Activated CD4-positive, alpha-beta T cell treated with anti-CD3 and anti-CD28 coated beads for 36 hours (primary cell): ENCODE data around the gene LCK. TPM values are rescaled to one million over a fixed set of nuclear protein-coding genes. Genes with fewer than 3 reads are reported as not detected.
A peak's percentile ranks its signal among the peaks of the same experiment; 100 is the strongest.

Source experiments
- ATAC-seq: fragments of 200-7000 bp; cut with Tn5 transposase; one replicate; pipeline ENCODE4 v1.10.0; 2021; ENCODE audit warnings: mild to moderate bottlenecking, moderate library complexity
- CTCF ChIA-PET: fragments of 350-600 bp; sonication (Branson Sonifier 250); formaldehyde crosslinking; loops from one replicate; lab custom pipeline; 2021; ENCODE audit warnings: antibody characterized with exemption; lab: Charles Lee
- POLR2A ChIA-PET: fragments of 350-600 bp; sonication (Branson Sonifier 250); formaldehyde crosslinking; loops from one replicate; lab custom pipeline; 2021; ENCODE audit warnings: antibody characterized with exemption, inconsistent platforms; lab: Charles Lee
- DNase-seq: peaks from one replicate; pipeline ENCODE4 v3.0.0-alpha.2; 2020
- H3K27ac Mint-ChIP-seq: one replicate; pipeline ENCODE4 v1.8.0; 2021; ENCODE audit warnings: mixed read lengths
- H3K27me3 Mint-ChIP-seq: one replicate; pipeline ENCODE4 v1.8.0; 2021; ENCODE audit warnings: mixed read lengths
- H3K36me3 Mint-ChIP-seq: one replicate; pipeline ENCODE4 v1.8.0; 2021; ENCODE audit warnings: low read depth, mixed read lengths
- H3K4me1 Mint-ChIP-seq: one replicate; pipeline ENCODE4 v1.8.0; 2021; ENCODE audit warnings: mixed read lengths
- H3K4me3 Mint-ChIP-seq: one replicate; pipeline ENCODE4 v1.8.0; 2021; ENCODE audit warnings: mild to moderate bottlenecking, moderate library complexity, mixed read lengths
- H3K9me3 Mint-ChIP-seq: one replicate; pipeline ENCODE4 v1.8.0; 2021; ENCODE audit warnings: low read depth, mixed read lengths
- intact Hi-C, 2 experiments: fragments of 100-400 bp; cut with DNase I in 1 of 2; cut with micrococcal nuclease in 1 of 2; formaldehyde crosslinking; loops; one replicate each; pipeline versions ENCODE4 v1.14.2 to v1.15.1; 2022 to 2024; cut with DNase I, micrococcal nuclease
- total RNA-seq, 2 experiments: library from RNA; stranded (reverse); gene quantifications; one replicate each; pipeline ENCODE4 v1.2.3, GENCODE V29; 2021

The LCK gene
- total RNA-seq, 2 experiments from 2014 or later: 179 to 220 TPM

GRCh38 chr1:32333251-32333963 is 82.3 kb downstream of the LCK start:
- ATAC-seq (no peak), DNase-seq (no peak)
- POLR2A ChIA-PET: interaction anchor here (0.6 to 1.3 kb wide), 4 partner anchors 9 to 63 kb away, joined by 3 to 7 read pairs (median 4); no protein-coding TSS in a partner anchor
- Mint-ChIP-seq H3K27me3 (no peaks in the 10 kb centered on the region), H3K9me3 (no peaks in the 10 kb centered on the region), H3K27ac (peak overlapping the region; percentile 5), H3K4me3 (no peak overlapping the region), H3K36me3 (peaks cover 33% of the 10 kb centered on the region), H3K4me1 (peaks cover 40% of the 10 kb centered on the region)
- intact Hi-C loops: loop anchor here in 1 of 2 experiments (5.0 kb wide), 1 partner anchor 41 kb away; the partner anchor contains the start of gene HDAC1
- CTCF ChIA-PET: interaction anchor here (0.5 to 1.9 kb wide), 4 partner anchors 12 to 444 kb away, joined by 3 to 6 read pairs (median 4); no protein-coding TSS in a partner anchor

GRCh38 chr1:32334274-32334861 is 83.3 kb downstream of the LCK start:
- Mint-ChIP-seq H3K36me3 (peaks cover 29% of the 10 kb centered on the region), H3K9me3 (no peaks in the 10 kb centered on the region), H3K4me1 (peaks cover 49% of the 10 kb centered on the region), H3K4me3 (peak overlapping the region; percentile 77), H3K27ac (peak overlapping the region; percentile 24), H3K27me3 (no peaks in the 10 kb centered on the region)
- ChIA-PET CTCF (interaction anchor here (0.5 to 1.9 kb wide), 4 partner anchors 13 to 443 kb away, joined by 3 to 6 read pairs (median 4); no protein-coding TSS in a partner anchor), POLR2A (interaction anchor here (0.7 kb wide), 1 partner anchor 62 kb away, joined by 3 read pairs; no protein-coding TSS in a partner anchor)
- intact Hi-C loops: loop anchor here in 1 of 2 experiments (5.0 kb wide), 1 partner anchor 42 kb away; the partner anchor contains the start of gene HDAC1
- DNase-seq: no peak
- ATAC-seq: no peak

GRCh38 chr1:32334864-32335534 is 83.9 kb downstream of the LCK start:
- no peaks in the 10 kb centered on the region for H3K9me3 Mint-ChIP-seq
- H3K27ac Mint-ChIP-seq: peak overlapping the region; percentile 76
- peak overlapping the region; percentile 77 for H3K4me3 Mint-ChIP-seq
- ChIA-PET CTCF (interaction anchor here (0.7 to 1.7 kb wide), 3 partner anchors 77 to 118 kb away, joined by 3 to 7 read pairs (median 4); no protein-coding TSS in a partner anchor), POLR2A (interaction anchor here (0.6 to 1.5 kb wide), 6 partner anchors 35 to 134 kb away, joined by 3 to 15 read pairs (median 6); partner anchors contain the start of genes BSDC1, CCDC28B and HDAC1)
- peaks cover 25% of the 10 kb centered on the region for H3K36me3 Mint-ChIP-seq
- ATAC-seq (peak; percentile 34), DNase-seq (peak; percentile 76)
- intact Hi-C loops: loop anchor here (1.0 to 5.0 kb wide), 5 partner anchors 16 to 113 kb away; partner anchors contain the start of genes HDAC1 (in 2 of the 2), EIF3I (in 1 of the 2) and TMEM234 (in 1 of the 2)
- peaks cover 52% of the 10 kb centered on the region for H3K4me1 Mint-ChIP-seq
- no peaks in the 10 kb centered on the region for H3K27me3 Mint-ChIP-seq

- intact Hi-C loops: loop anchor here (1.0 to 5.0 kb wide), 4 partner anchors 16 to 113 kb away; partner anchors contain the start of genes EIF3I (in 1 of the 2), HDAC1 (in 1 of the 2) and TMEM234 (in 1 of the 2)
- ChIA-PET CTCF (interaction anchor here (0.6 to 2.4 kb wide), 8 partner anchors 10 to 155 kb away, joined by 3 to 8 read pairs (median 6); no protein-coding TSS in a partner anchor), POLR2A (interaction anchor here (0.6 to 1.9 kb wide), 18 partner anchors 9 to 528 kb away, joined by 3 to 15 read pairs (median 4); partner anchors contain the start of genes BSDC1, CCDC28B, HDAC1 and IQCC)
- H3K36me3 Mint-ChIP-seq: peaks cover 25% of the 10 kb centered on the region
- H3K4me3 Mint-ChIP-seq: peak overlapping the region; percentile 77
- ATAC-seq (peak; percentile 7), DNase-seq (no peak)
- H3K27me3 Mint-ChIP-seq: no peaks in the 10 kb centered on the region
- no peaks in the 10 kb centered on the region for H3K9me3 Mint-ChIP-seq
- H3K4me1 Mint-ChIP-seq: peaks cover 52% of the 10 kb centered on the region
- no peak overlapping the region for H3K27ac Mint-ChIP-seq
Observed at GRCh38 chr1:32335535-32335789, 84.4 kb downstream of the LCK start.

Other genes with a start within 250 kb of the LCK start
- 100 to 1,000 TPM; 198 to 206 TPM for gene KHDRBS1, start 237.4 kb upstream of the LCK start, total RNA-seq
- gene TMEM39B, start 178.3 kb upstream of the LCK start, total RNA-seq: 10 to 100 TPM; 25.2 to 29.8 TPM
- gene KPNA6, start 143.2 kb upstream of the LCK start, total RNA-seq: 10 to 100 TPM; 70.0 to 78.3 TPM
- gene TXLNA, start 71.6 kb upstream of the LCK start, total RNA-seq: 10 to 100 TPM; 79.5 to 79.7 TPM
- gene CCDC28B, start 50.7 kb upstream of the LCK start, total RNA-seq: 10 to 100 TPM; 13.0 to 19.3 TPM
- gene IQCC, start 45.6 kb upstream of the LCK start, total RNA-seq: 1 to 10 TPM; 4.4 to 5.0 TPM
- not detected for gene DCDC2B, start 42.2 kb upstream of the LCK start, total RNA-seq
- gene TMEM234, start 28.9 kb upstream of the LCK start, total RNA-seq: 1 to 10 TPM; 7.3 to 8.2 TPM
- 100 to 1,000 TPM; 299 to 349 TPM for gene EIF3I, start 28.9 kb upstream of the LCK start, total RNA-seq
- under 1 TPM; 0.72 to 0.82 TPM for gene FAM167B, start 4.0 kb upstream of the LCK start, total RNA-seq
- 100 to 1,000 TPM; 132 to 146 TPM for gene HDAC1, start 40.8 kb downstream of the LCK start, total RNA-seq
- 10 to 100 TPM; 27.0 to 29.3 TPM for gene MARCKSL1, start 85.0 kb downstream of the LCK start, total RNA-seq
- 1 to 10 TPM; 3.1 to 3.3 TPM for gene FAM229A, start 111.2 kb downstream of the LCK start, total RNA-seq
- 1 to 10 TPM in 1 of 2 experiments, under 1 TPM in 1; 0.76 to 1.6 TPM for gene TSSK3, start 111.3 kb downstream of the LCK start, total RNA-seq
- gene BSDC1, start 143.2 kb downstream of the LCK start, total RNA-seq: 10 to 100 TPM; 29.4 to 36.9 TPM
- not detected for gene ZBTB8B, start 213.8 kb downstream of the LCK start, total RNA-seq